Parathyroid adenoma (tissue), 2 donors: ENCODE data around the gene C1QL1.

Experiments used
- H2AFZ ChIP-seq: fragments of 300-600 bp; sonication (generic); one replicate; pipeline ENCODE4 v1.7.0; 2017; ENCODE audit warnings: antibody characterized with exemption, mild to moderate bottlenecking
- H3K27ac ChIP-seq: fragments of 300-600 bp; sonication (generic); one replicate; pipeline ENCODE4 v1.7.0; 2017
- H3K27me3 ChIP-seq: fragments of 300-600 bp; sonication (generic); one replicate; pipeline ENCODE4 v1.7.0; 2017; ENCODE audit warnings: low read length; ENCODE audit not compliant: control insufficient read depth, insufficient read depth
- H3K36me3 ChIP-seq: fragments of 300-600 bp; sonication (generic); one replicate; pipeline ENCODE4 v1.7.0; 2017; ENCODE audit warnings: low read length; ENCODE audit not compliant: control insufficient read depth, insufficient read depth
- H3K4me1 ChIP-seq: fragments of 300-600 bp; sonication (generic); one replicate; pipeline ENCODE4 v1.7.0; 2017; ENCODE audit warnings: control low read depth
- H3K4me2 ChIP-seq: fragments of 300-600 bp; sonication (generic); one replicate; pipeline ENCODE4 v1.7.0; 2017; ENCODE audit warnings: low read length
- H3K4me3 ChIP-seq: fragments of 300-600 bp; sonication (generic); one replicate; pipeline ENCODE4 v1.7.0; 2017; ENCODE audit warnings: low read depth, low read length
- H3K79me2 ChIP-seq: fragments of 300-600 bp; sonication (generic); one replicate; pipeline ENCODE4 v1.7.0; 2017; ENCODE audit warnings: control low read depth
- H3K9ac ChIP-seq: fragments of 300-600 bp; sonication (generic); one replicate; pipeline ENCODE4 v1.7.0; 2017; ENCODE audit warnings: mild to moderate bottlenecking
- H3K9me3 ChIP-seq: fragments of 300-600 bp; sonication (generic); one replicate; pipeline ENCODE4 v1.7.0; 2017; ENCODE audit warnings: low read length; ENCODE audit not compliant: control insufficient read depth
- CTCF ChIP-seq: fragments of 300-600 bp; sonication (generic); IDR thresholded peaks from one replicate; pipeline ENCODE4 v1.7.0; 2017; ENCODE audit warnings: antibody characterized with exemption, mild to moderate bottlenecking
- donor health status: primary hyperparathyroidism.

The C1QL1 gene

GRCh38 chr17:44930667-44931066 lies 37.4 kb downstream of the C1QL1 start:
- H3K9me3 ChIP-seq = no peaks in the 10 kb centered on the region
- no peaks in the 10 kb centered on the region for H3K27me3 ChIP-seq
- no peaks in the 10 kb centered on the region for H3K79me2 ChIP-seq
- TF ChIP-seq CTCF = no peak
- no peak overlapping the region for H3K9ac ChIP-seq
- H2AFZ ChIP-seq = no peak overlapping the region
- no peak overlapping the region for H3K27ac ChIP-seq
- H3K4me1 ChIP-seq = no peaks in the 10 kb centered on the region
- H3K4me2 ChIP-seq = no peak overlapping the region
- no peak overlapping the region for H3K4me3 ChIP-seq
- H3K36me3 ChIP-seq = no peaks in the 10 kb centered on the region

- no peaks in the 10 kb centered on the region for H3K27me3 ChIP-seq
- no peaks in the 10 kb centered on the region for H3K79me2 ChIP-seq
- H3K4me2 ChIP-seq = no peak overlapping the region
- no peak overlapping the region for H2AFZ ChIP-seq
- no peak for TF ChIP-seq CTCF
- no peaks in the 10 kb centered on the region for H3K9me3 ChIP-seq
- no peak overlapping the region for H3K4me3 ChIP-seq
- no peaks in the 10 kb centered on the region for H3K4me1 ChIP-seq
- H3K9ac ChIP-seq = no peak overlapping the region
- H3K27ac ChIP-seq = no peak overlapping the region
- no peaks in the 10 kb centered on the region for H3K36me3 ChIP-seq
Observed at GRCh38 chr17:44928950-44929720, 39.0 kb downstream of the C1QL1 start.

- Histone ChIP-seq H3K4me3 (no peak overlapping the region), H3K9me3 (no peaks in the 10 kb centered on the region), H2AFZ (no peak overlapping the region), H3K4me1 (no peaks in the 10 kb centered on the region), H3K79me2 (no peaks in the 10 kb centered on the region), H3K9ac (no peak overlapping the region), H3K27ac (no peak overlapping the region), H3K4me2 (no peak overlapping the region), H3K36me3 (no peaks in the 10 kb centered on the region), H3K27me3 (no peaks in the 10 kb centered on the region)
- TF ChIP-seq CTCF = no peak
Observed at GRCh38 chr17:44928136-44928535, 40.0 kb downstream of the C1QL1 start.

- Histone ChIP-seq H2AFZ (no peak overlapping the region), H3K4me2 (no peak overlapping the region), H3K4me1 (no peaks in the 10 kb centered on the region), H3K36me3 (no peaks in the 10 kb centered on the region), H3K27ac (no peak overlapping the region), H3K4me3 (no peak overlapping the region), H3K9me3 (no peaks in the 10 kb centered on the region), H3K9ac (no peak overlapping the region), H3K27me3 (no peaks in the 10 kb centered on the region), H3K79me2 (no peaks in the 10 kb centered on the region)
- TF ChIP-seq CTCF = no peak
Observed at GRCh38 chr17:44927696-44928095, 40.4 kb downstream of the C1QL1 start.
